Duodenal mucosa (tissue), 2 donors: Measurements from ENCODE around the gene MVB12B.

Experiments used
- H3K27ac ChIP-seq: one replicate; pipeline ENCODE4 v1.7.0; 2013; ENCODE audit warnings: low read depth, low read length
- H3K27me3 ChIP-seq, 2 donors: one replicate each; pipeline ENCODE4 v1.7.0; 2013; ENCODE audit warnings: low read length in 2 of 2, control low read depth in 1 of 2; ENCODE audit not compliant: insufficient read depth in 2 of 2, control insufficient read depth in 1 of 2
- H3K36me3 ChIP-seq, 2 donors: one replicate each; pipeline ENCODE4 v1.7.0; 2013; ENCODE audit warnings: low read length in 2 of 2, control low read depth in 1 of 2; ENCODE audit not compliant: insufficient read depth in 2 of 2, control insufficient read depth in 1 of 2
- H3K4me1 ChIP-seq, 2 donors: one replicate each; pipeline ENCODE4 v1.7.0; 2013; ENCODE audit warnings: low read length in 2 of 2, control low read depth in 1 of 2; ENCODE audit not compliant: insufficient read depth in 2 of 2, control insufficient read depth in 1 of 2
- H3K4me3 ChIP-seq, 2 donors: one replicate each; pipeline ENCODE4 v1.7.0; 2013; ENCODE audit warnings: low read length in 2 of 2, low read depth in 1 of 2
- H3K9ac ChIP-seq, 2 donors: one replicate each; pipeline ENCODE4 v1.7.0; 2013; ENCODE audit warnings: low read length in 2 of 2, low read depth in 1 of 2
- H3K9me3 ChIP-seq, 2 donors: one replicate each; pipeline ENCODE4 v1.7.0; 2013; ENCODE audit warnings: low read length in 2 of 2, control low read depth in 1 of 2; ENCODE audit not compliant: control insufficient read depth in 1 of 2

MVB12B gene

DNA sequence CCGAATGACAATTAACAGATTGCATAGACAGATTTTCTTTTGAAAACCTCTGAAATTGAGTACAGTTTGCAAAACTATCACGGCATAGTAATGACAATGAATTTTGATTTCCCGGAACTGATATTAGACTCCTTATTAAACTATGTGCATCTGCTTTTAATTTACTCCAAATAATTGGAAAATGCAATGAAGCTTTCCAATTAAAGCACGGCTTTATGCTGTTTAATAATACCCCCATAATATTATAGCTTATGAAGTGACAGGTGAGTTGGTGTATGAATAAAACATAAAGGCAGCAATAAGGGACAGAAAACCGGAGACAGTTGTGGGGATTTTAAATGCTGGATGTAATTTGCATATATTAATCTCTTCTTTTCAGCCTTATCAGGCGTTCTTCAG is 110.6 kb downstream of the MVB12B start:
- Histone ChIP-seq H3K4me3 (no peak overlapping the region), H3K4me1 (no peaks in the 10 kb centered on the region), H3K9me3 (no peaks in the 10 kb centered on the region), H3K9ac (no peak overlapping the region), H3K27ac (no peak overlapping the region), H3K27me3 (no peaks in the 10 kb centered on the region), H3K36me3 (no peaks in the 10 kb centered on the region)

DNA sequence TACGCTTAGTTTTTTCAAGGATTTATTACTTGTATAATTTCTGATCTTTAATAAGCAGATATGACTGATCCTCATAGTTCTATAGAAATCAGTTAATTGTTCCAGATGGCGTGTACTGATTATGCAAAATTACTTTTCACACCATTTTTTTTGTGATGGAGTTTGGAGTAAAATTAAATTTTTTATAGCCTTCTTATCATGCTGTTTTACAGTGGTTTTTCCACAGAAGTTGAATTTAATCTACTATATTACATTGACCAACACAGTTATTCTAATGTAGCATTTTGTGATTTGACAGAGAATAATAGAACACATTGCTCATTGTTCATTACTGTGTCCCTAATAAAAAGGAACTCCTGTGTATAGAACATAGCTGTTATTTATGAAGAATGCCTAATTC is 111.1 kb downstream of the MVB12B start:
- H3K9me3 ChIP-seq: no peaks in the 10 kb centered on the region
- H3K36me3 ChIP-seq: no peaks in the 10 kb centered on the region
- H3K9ac ChIP-seq: no peak overlapping the region
- no peaks in the 10 kb centered on the region for H3K4me1 ChIP-seq
- no peak overlapping the region for H3K4me3 ChIP-seq
- H3K27me3 ChIP-seq: no peaks in the 10 kb centered on the region
- no peak overlapping the region for H3K27ac ChIP-seq

DNA sequence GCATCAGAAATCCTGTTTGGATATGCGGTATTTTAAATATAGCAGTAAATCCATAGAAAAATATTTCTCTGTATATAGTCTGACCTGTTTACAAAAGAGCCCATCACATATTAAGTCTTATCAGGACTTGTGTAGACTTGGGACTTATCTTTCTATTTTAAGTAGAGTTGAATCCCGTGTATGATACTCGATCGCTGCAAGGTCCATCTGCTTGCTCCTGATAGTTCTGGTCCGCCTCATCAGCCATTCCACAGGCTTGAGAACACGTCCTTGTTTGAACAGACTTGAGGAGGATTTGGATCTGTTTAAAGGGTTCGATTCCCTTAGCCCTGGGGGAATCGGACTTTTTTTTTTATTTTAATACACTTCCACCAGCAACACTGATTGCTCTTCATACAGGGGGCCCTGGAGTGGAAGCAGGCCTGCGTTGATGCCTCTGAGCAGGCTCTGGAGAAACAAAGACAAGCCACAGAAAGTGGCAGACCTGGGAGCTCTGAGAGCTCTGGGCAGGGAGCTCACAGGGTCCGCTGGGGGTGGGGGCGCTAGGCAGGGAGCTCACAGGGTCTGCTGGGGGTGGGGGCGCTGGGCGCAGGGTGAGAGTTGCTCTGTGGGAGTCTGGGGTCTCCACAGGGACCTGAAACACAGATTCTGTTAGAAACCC is 112.2 kb downstream of the MVB12B start:
- no peak overlapping the region for H3K4me3 ChIP-seq
- H3K36me3 ChIP-seq: no peaks in the 10 kb centered on the region
- no peaks in the 10 kb centered on the region for H3K9me3 ChIP-seq
- no peaks in the 10 kb centered on the region for H3K4me1 ChIP-seq
- H3K27me3 ChIP-seq: no peaks in the 10 kb centered on the region
- no peak overlapping the region for H3K9ac ChIP-seq
- H3K27ac ChIP-seq: no peak overlapping the region

DNA sequence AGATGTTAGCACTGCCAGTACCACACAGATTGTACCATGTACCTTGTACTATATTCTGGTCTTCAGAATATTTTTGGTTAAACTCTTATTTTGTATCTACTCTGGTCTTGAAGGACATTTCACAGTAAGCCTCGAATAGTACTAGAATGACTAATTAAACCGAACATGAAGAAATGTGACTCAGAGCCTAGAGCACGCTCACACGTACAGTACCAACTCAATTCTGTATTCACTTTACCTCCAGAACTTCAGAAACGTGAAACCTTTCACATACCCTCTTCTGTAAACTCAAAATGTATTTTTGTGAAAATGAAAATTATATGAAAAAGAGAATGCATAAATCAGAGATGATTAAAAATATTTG is 112.8 kb downstream of the MVB12B start:
- H3K4me1 ChIP-seq: no peaks in the 10 kb centered on the region
- H3K36me3 ChIP-seq: no peaks in the 10 kb centered on the region
- no peak overlapping the region for H3K4me3 ChIP-seq
- no peak overlapping the region for H3K9ac ChIP-seq
- no peaks in the 10 kb centered on the region for H3K27me3 ChIP-seq
- H3K9me3 ChIP-seq: no peaks in the 10 kb centered on the region
- no peak overlapping the region for H3K27ac ChIP-seq

DNA sequence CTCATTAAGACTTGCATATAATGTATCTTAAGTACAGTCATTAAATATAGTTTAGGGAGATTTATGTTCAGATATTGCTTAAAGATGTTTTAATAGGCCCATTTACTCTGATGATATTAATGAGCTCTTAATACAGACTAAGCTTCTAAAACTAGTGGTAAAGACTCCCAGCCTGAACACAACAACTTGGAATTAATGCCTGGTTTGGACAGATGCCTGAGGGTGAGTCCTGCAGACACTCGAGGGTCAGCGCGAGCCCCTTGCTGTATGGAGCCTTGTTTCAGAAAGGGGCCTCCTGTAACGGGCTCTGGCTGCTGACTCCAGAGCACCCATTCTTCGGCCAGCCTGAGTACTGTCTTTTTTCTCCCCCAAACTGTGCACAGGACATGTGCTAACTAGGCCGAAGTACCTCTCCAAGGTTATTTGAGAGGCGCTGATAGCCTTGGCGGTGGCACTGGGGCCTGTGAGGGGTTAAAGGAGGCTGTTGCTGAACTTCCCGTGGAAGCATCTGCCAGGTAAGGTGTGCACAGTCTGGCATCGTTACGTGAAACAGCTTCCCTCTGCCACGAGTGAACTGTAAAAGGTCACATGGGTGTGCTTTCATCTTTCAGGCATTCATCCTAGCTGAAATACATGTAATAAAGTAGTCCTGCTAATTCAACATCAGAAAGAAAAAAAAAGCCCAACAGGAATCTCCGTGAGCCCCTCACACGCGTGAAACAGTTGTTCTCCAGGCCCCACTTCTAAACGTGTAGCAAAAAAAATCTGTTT is 113.4 kb downstream of the MVB12B start:
- H3K9me3 ChIP-seq: no peaks in the 10 kb centered on the region
- no peak overlapping the region for H3K4me3 ChIP-seq
- H3K27ac ChIP-seq: no peak overlapping the region
- H3K4me1 ChIP-seq: no peaks in the 10 kb centered on the region
- no peaks in the 10 kb centered on the region for H3K36me3 ChIP-seq
- H3K27me3 ChIP-seq: no peaks in the 10 kb centered on the region
- no peak overlapping the region for H3K9ac ChIP-seq

DNA sequence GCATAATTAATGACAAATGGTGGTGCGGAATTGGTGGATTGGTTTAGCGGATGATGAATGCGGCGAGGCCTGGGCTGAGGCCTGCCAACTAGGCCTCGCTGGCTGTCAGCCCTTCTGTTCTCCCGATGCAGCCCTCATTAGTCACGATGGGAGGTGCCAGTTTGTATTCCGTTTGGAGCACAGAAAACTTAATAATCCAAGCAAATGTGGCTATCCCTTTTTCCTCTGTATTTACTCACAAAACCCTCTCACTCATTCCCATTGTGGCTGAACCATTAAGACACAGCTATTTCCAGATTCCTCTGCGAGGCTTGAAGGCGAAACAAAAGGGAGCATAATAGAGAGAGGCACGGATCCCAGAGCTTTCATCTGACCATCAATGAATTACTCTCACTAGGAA is 114.3 kb downstream of the MVB12B start:
- Histone ChIP-seq H3K27ac (no peak overlapping the region), H3K4me1 (no peaks in the 10 kb centered on the region), H3K36me3 (no peaks in the 10 kb centered on the region), H3K9me3 (no peaks in the 10 kb centered on the region), H3K4me3 (no peak overlapping the region), H3K9ac (no peak overlapping the region), H3K27me3 (no peaks in the 10 kb centered on the region)

DNA sequence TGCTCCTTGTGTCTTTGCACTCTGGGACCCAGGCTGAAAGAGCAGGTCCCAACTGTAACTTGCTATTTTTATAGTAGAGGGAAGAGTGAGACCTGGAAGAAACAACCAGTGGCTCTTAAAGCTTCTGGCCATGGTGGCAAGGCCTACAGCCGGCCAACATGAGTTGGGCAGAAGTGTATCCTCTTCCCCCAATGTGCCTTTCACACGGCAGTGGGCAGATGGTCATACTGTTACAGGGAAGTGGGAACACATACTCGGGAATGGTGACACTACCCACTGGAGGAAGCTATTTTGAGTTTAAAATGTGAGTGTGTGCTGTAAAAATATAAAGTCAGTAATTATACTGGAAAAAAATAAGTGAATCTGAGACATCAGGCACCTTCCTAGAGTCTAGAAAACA is 116.0 kb downstream of the MVB12B start:
- no peaks in the 10 kb centered on the region for H3K27me3 ChIP-seq
- no peaks in the 10 kb centered on the region for H3K36me3 ChIP-seq
- H3K4me1 ChIP-seq: no peaks in the 10 kb centered on the region
- H3K27ac ChIP-seq: no peak overlapping the region
- no peaks in the 10 kb centered on the region for H3K9me3 ChIP-seq
- no peak overlapping the region for H3K4me3 ChIP-seq
- no peak overlapping the region for H3K9ac ChIP-seq

DNA sequence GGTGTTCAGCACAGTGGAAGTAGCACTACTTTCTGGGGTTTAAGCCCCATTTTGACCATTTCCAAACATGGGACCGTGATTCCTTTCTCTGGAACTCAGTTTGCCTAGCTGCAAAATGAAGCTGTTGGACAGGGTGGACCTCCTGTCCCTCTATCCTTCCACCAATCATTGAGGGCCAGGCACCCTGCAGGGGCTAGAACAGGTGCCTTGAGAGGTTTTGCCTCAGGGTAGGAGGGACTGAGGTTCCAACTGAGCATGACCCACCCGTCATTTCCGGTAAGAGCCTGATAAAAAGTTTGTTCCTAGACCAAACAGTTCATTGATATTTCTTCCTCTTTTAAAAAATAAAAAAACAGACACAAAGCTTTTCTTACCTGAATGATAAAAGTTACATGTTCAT is 116.5 kb downstream of the MVB12B start:
- Histone ChIP-seq H3K4me1 (no peaks in the 10 kb centered on the region), H3K27ac (no peak overlapping the region), H3K36me3 (no peaks in the 10 kb centered on the region)

DNA sequence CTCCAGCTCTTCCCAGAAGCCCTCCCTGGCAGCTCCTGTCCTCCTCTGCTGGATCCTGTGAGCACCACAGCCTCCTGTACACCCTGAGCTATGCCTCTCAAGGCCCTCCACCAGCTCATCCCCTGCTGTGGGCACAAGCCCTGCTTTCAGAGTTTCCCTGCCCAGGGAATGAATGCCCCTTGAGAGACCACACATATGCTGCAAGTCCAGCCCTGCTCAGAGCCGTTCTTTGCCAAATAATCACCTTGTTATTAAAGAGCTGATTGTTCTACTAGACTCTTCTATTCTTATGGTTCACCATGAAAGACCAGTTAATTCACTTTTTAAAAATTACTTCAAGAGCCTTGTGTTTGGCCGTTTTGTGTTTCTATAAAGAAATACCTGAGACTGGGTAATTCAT is 121.5 kb downstream of the MVB12B start:
- Histone ChIP-seq H3K4me3 (no peak overlapping the region), H3K36me3 (no peaks in the 10 kb centered on the region), H3K4me1 (no peaks in the 10 kb centered on the region), H3K9ac (no peak overlapping the region), H3K27me3 (no peaks in the 10 kb centered on the region), H3K9me3 (no peaks in the 10 kb centered on the region), H3K27ac (no peak overlapping the region)

More for the DNA sequence above, 116.5 kb downstream of the MVB12B start:
- Histone ChIP-seq H3K9me3 (no peaks in the 10 kb centered on the region), H3K4me3 (no peak overlapping the region), H3K27me3 (no peaks in the 10 kb centered on the region), H3K9ac (no peak overlapping the region)

DNA sequence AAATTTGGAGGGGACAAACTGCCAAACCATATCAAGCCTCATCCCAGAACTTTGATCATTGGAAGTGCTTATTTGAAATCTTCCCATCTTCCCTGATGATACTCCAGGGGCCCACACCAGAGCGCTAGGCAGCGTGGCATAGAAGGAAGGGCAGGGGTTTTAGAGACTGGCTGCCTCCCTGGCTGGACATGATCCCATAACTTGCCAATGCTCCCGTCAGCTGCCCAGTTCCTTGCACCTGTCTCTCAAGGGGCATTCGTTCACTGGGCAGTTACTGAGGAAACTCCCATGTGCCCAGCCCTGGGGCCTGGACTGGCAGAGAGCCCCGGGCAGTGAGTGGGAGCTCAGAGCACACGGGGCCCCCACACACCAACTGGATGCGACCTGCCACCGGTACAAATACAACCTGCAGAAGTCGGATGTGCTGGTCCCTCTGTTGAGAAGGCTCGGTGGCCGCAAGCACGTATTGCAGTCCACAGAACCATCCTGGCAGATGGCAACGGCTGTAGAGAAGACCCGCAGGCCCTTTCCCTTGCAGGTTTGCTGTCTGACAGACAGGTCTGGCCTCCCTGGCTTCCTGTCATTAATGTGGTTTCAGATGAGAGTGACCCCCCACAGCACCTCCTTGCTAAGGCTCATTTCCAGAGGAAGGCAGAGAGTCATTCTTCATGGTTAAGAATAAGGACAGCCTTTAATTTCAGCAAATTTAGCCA is 122.4 kb downstream of the MVB12B start:
- Histone ChIP-seq H3K9me3 (no peaks in the 10 kb centered on the region), H3K4me3 (no peak overlapping the region), H3K27me3 (no peaks in the 10 kb centered on the region), H3K36me3 (peaks cover 0 to 5% of the 10 kb centered on the region in 2 donors), H3K4me1 (no peaks in the 10 kb centered on the region), H3K27ac (no peak overlapping the region), H3K9ac (no peak overlapping the region)
